SK-MEL-5 (cell line): ENCODE measurements around the gene AGBL1. TPM values are rescaled to one million over a fixed set of nuclear protein-coding genes. Genes with fewer than 3 reads are reported as not detected.

Experiments used
- DNase-seq: peaks from one replicate; pipeline ENCODE4 v3.0.0-alpha.2; 2016; ENCODE audit warnings: low read depth, low spot score
- in situ Hi-C: cut with HindIII; loops from 2 replicates; pipeline ENCODE4 v1.10.0; 2016; ENCODE audit warnings: low sequenced_read_pairs, high pct_unique_total_duplicates, low pct_unique_long_range_greater_than_20kb
- total RNA-seq: library from RNA; depleted of rRNA; stranded (reverse); fragments of >200 nt; shearing (Covaris generic); gene quantifications from 2 replicates; pipeline ENCODE4 v1.2.3, GENCODE V29; 2014

The AGBL1 gene
- total RNA-seq, 1 experiment from 2014 or later, result not detected

- peak; percentile 39 for DNase-seq
- in situ Hi-C loops, result no loop called here
Observed at GRCh38 chr15:86139828-86140227, 60.2 kb downstream of the AGBL1 start.

DNA sequence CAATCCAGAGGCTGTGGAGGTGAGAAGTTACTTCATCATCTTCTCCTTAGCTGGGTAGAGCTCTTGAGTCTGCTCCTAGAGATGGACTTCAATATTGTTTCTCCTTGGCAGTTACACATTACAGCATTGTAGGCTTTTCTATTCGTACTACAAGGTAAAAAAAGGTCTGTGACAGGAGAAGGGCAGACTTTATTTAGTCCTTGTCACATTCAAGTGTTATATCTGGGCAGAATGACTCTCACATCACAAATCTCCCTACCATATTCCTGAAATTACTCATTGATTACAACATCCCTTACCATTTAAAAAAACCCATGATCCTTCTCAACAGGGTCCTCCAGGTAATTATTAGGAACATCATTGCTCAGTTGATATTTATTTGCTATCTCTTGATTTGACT, 75.0 kb downstream of the AGBL1 start:
- no peak for DNase-seq
- in situ Hi-C loops, result no loop called here

DNA sequence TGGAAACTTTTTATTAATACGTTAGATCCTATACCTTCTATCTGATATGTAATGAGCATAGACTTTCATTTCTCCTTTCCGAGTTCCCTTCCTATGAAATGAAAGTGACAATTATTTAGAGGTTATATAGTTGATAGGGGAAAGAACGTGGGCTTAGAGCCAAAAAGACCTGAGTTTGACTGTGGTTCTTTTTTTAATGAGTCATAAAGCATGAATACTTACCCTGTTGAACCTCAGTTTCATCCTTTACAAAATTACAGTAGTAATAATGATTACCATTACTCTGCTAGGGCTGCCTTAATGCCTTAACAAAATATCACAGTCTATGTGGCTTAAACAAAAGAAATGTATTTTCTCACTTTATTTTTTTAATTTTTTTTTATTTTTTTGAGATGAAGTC, 75.9 kb downstream of the AGBL1 start:
- in situ Hi-C loops, result no loop called here
- no peak for DNase-seq

- in situ Hi-C loops, result no loop called here
- no peak for DNase-seq
Observed at GRCh38 chr15:86157606-86158293, 78.1 kb downstream of the AGBL1 start.

- in situ Hi-C loops, result no loop called here
- DNase-seq, result peak; percentile 14
Observed at GRCh38 chr15:86159468-86159867, 79.8 kb downstream of the AGBL1 start.

GRCh38 chr15:86161250-86161649, 81.6 kb downstream of the AGBL1 start:
- in situ Hi-C loops, result no loop called here
- DNase-seq, result no peak

DNA sequence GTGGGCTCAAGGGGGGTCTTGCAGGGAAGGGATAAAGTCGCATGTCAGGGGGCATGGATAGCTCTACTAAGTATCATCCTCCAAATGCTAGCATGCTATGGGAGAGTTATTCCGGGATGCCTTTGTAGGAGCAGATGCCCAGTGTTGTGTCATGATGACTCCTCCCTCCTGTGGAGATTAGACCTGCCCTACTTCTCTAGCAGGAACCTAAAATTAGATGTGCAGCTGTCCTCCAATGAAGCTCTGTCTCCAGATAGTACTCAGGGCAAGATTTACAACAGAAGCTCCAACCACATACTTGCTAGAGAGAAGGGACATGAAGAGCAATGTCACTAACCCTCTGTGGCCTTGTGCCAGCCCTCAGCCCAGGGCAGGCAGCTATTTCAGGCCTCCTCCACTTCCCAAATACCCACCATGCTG, 82.5 kb downstream of the AGBL1 start:
- no peak for DNase-seq
- in situ Hi-C loops, result no loop called here

- DNase-seq, result no peak
Observed at GRCh38 chr15:86162641-86163040, 83.0 kb downstream of the AGBL1 start.

GRCh38 chr15:86163816-86164215, 84.1 kb downstream of the AGBL1 start:
- in situ Hi-C loops, result no loop called here
- peak; percentile 23 for DNase-seq

More at GRCh38 chr15:86162641-86163040, 83.0 kb downstream of the AGBL1 start:
- in situ Hi-C loops, result no loop called here

DNA sequence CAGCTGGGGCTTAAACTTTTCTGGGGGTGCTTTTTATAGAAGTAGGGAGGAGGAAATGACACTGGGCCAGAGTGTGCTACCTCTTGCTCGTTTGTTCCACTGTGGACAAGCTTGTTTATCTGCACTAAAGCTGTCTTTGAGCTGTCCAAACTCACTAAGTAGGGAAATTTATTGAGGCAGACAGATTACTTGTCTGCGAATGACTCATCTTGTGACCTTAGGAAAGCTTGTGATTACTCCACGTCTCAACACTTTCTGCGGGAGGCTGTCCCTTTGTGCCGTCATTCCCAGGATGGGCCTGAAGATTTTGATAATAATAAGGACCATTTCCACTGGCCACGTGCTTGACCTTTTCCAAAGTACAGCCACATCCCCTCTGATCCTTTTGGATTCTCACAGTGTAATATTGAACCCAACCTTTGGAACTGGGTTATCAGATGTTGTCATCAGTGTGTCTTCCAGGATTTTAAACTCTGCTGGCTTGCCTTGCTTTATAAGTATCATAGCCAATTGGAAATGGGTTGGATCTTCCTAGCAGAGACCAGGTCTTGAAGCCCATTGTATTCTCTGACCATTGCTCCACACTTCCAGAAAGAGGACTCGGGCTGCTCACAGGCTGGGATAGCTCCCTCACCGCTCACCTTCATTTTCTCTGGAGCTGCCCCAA, 84.7 kb downstream of the AGBL1 start:
- DNase-seq, result peak; percentile 87
- in situ Hi-C loops, result no loop called here

DNA sequence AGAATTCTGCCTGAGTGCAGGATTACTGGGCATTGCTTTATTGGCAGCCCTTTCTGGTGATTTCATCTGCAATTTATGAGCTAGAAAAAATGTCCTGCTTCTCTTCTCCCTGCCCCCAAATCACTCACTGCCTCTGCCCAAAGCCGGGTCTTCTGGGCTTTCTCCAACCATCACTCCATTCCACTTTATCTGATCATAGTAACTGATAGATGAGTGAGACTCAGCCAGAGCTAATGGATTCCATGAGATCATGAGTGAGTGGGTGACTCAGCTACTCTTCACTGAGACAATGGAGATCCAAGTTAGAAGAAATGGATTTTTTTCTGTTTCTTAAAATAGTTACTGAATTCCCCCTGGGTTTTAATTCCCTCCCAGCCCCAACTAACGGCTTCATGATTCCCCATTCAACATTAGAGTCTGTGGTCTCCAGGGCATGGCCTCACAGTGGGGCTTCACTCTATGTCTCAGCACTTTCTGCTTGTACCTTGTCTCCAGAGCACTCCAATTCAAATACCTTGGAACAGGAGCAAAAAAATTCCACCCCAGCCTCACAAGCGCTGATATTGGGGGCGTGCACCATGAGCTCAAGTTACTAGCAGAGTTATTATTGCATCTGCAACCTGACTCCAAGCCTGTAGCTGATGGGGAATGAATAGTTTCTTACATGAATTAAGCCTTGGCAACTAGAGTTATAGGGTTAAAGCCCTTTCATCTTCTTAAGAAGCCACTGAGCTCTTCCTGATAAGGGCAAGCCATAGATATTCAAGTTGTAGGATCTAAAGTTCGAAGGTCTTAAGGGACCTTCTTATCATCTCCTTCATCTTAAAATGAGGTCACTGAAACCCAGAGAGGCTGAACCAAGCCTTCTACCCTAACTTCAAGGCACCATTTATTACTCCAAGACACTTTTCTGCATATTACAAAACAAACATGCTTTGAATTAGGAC, 85.9 kb downstream of the AGBL1 start:
- in situ Hi-C loops, result no loop called here
- no peak for DNase-seq

- peak; percentile 57 for DNase-seq
- in situ Hi-C loops, result no loop called here
Observed at GRCh38 chr15:86167841-86168240, 88.2 kb downstream of the AGBL1 start.

DNA sequence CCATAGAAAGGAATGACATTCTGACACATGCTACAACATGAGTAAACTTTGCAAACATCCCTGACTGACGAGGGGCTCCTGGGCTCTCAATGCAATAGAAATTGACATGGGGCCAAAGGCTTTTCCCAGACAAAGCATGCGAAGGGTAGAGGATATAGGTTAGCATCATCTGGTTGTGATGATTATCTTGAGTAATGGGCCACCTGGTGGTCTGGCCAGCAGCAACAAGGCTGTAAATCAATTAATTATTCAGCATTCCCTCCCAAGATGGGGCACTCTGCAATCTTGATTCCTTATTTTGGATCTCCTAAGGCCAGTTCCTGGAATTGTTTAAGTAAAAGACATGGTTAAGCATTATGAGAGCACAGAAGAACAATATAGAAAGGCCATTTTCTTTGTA, 99.2 kb downstream of the AGBL1 start:
- peak; percentile 52 for DNase-seq
- in situ Hi-C loops, result no loop called here

DNA sequence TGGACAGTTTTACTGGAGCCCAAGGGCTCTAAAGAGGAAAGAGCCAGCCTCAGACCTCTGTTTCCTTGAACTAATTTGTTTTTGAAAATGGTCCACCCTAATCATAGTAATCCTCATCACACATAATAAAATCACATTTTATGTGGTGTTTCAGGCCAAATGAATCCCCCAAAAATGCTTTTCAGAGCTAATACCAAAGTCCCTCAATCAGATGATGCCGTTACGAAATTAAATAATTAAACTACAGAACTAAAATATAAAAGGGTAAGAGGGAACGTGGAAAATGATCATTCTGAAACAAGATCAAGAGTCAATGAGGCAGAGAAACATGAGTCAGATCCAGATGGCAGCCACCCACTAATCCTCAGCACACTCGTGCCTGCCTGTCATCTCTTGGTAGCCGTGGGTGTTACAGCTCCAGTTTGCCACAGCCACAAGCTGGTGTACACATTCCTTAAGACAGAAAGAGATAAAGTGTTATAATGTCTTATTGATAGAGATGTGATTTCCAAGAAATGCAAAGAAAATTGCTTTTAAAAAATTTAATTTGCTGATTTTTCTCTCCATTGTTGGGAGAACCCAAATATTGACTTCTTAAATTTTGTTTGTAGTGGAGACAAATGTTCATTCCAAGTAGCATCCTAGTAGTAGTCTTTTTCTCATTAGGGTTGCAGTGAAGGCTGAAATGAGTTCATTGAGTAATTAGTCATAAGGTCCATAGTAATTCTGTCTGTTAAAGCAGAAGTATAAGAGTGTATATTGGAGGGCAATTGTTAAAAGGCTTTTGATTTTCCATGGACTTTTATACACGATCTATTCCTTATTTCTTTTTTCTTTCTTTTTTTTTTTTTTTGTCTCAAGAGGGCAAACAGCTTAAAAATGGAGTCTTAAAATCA, 104.2 kb downstream of the AGBL1 start:
- in situ Hi-C loops, result no loop called here
- peak; percentile 35 for DNase-seq

- DNase-seq, result no peak
- in situ Hi-C loops, result no loop called here
Observed at GRCh38 chr15:86193716-86194380, 114.2 kb downstream of the AGBL1 start.

DNA sequence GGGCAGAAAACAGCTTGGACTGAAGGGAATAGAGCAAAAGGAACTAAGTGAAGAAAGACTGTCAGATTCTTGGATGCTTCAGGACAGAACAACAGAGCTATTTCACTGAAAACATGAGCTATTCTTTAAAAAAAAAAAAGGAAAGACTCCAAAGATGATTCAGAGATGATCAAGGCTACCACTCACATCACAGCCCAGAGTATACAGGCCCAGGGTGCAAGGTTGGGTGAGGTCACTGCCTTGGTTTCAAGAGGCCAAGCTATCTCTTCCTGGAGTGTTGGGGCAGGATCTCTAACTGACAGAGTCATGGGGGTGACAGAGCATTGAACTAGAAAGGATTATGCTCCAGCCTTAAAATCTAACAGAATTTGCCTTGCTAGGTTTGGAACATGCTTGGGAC, 118.1 kb downstream of the AGBL1 start:
- no peak for DNase-seq
- in situ Hi-C loops, result no loop called here
